Right renal pelvis (tissue), 4 donors: ENCODE data around the gene TRABD2B. TPM values are rescaled to one million over a fixed set of nuclear protein-coding genes. Genes with fewer than 3 reads are reported as not detected.

Experiments used
- DNase-seq, 4 donors: peaks; one replicate each; pipeline ENCODE4 v3.0.0-alpha.2; 2013; ENCODE audit warnings: low read depth in 4 of 4, low spot score in 3 of 4, missing footprints in 1 of 4
- polyA plus RNA-seq, 4 donors: library from polyadenylated mRNA; unstranded; fragments of 120-200 nt; gene quantifications; one replicate each; pipeline ENCODE4 v1.2.1, GENCODE V29; 2013; ENCODE audit not compliant: insufficient read length in 4 of 4

Gene TRABD2B
- polyA plus RNA-seq, 4 donors, result 15.3 to 25.8 (median 22.0) TPM

DNA sequence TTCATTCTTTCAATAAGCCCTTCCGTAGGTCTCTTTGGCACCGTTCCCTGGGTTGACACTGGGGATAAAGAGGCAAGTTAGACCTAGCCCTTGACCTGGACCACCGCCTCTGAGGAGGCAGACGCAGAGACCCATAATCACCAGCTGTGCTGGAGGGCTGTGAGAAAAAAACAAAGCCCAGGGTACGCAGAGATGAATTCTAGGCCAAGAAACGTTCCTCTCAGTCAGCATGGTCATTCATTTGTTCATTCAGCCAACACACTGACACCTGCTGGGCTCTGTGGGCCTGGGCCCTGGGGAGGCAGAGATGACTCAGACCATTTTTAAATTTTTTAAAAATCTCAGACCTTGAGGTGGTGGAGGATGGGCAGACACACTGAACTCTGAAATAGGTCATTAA is 26.3 kb upstream of the TRABD2B start:
- DNase-seq, result no peak

DNA sequence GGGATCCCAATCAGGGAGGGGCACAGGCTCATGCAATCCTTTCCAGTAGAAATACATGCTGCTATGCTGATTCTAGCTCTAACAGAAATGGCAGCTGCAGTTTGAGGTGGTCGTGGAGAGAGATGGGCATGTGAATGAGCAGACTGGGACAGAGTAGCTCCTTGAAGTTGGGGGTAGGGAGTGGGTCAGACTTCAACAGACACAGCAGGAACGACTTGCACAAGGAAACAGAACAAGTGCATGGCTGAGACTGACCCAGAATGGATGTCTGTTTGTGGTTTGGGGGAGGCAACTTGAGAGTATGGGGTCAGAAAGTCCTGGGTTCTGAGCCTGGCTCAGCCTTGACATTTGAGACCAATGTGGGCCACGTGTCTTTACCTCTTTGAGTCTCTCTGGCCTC is 25.1 kb upstream of the TRABD2B start:
- no peak for DNase-seq

DNA sequence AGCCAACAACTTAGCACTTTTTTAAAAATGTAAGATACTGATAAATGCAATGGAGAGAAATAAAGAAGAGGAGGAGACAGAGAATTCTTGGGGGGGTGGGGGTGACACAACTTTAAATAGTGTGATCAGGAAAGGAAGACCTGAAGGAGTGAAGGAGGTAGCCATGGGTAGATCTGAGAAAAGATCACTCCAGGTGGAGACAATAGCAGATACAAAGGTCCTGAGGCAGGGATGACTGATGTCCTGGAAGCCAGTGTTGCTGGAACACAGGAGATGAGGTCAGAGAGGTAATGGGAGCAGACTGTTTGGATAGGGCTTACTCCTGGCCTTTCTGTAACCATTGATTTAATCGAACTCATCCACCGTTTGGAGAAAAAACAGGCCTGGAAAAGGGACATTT is 24.6 kb upstream of the TRABD2B start:
- no peak for DNase-seq

DNA sequence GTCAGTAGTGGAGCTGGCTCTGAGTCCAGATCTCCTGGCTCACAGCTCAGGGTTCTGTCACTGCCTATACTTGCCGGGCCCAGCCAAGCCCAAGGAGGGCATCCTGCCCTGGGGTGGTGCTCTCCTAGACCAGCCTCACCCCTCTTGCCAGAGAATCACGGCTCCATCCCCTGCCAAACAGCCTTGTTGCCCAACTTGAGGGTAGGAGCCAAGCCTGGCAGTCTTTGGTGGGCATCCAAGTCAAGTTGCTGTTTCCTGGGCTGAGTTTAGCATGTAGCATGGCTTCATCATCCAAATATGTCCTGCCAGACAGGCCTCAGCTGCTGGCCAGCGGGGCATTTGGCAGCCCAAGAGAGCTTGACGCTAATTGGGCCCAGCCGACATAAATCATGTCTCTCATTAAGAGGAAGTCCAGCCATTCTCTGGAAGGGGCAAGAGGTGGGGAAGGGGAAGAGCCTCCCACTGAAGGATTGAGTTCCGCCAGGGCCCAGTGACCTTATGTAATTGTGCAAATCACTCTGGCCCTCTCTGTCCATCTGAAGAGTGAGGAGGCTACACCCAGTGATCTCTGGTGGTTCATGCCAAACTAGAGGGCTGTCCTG is 22.6 kb upstream of the TRABD2B start:
- no peak for DNase-seq

DNA sequence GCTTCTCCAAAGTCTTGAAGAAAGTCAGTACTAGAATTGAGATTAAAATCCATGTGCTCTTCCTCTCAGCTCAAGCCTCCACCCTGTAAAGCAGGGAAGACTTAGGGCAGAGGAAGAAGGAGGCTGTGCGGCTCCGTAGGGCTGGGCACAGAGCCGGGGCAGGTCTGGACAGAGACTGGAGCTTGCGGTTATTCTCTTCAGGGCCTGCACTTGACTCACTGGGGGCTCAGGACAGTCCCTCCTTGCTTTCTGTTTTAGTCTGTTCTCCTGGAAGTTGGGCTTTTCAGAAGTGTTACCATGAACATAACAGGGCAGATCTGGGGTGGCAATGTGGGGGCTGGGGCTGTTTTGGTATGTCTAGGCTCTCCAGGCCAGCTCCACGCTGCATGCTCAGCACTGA is 21.6 kb upstream of the TRABD2B start:
- DNase-seq, result no peak

DNA sequence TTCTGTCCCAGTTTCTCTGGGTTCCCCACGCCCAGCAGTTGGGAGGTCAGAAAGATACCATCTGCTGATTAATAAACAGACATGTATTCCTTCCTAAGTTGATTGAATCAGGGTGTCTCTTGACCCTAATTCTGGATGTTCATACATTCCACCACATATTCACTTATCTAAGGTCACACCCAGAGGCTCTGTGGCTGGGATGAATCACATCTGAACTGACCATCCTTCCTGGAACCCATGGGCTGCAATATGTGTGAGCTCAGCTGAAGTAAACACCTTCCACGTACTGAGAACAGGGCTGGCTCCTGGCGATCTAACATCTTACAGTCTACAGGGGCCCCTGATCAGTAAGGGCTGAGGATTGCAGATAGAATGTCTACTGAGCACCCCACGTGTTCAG is 20.5 kb upstream of the TRABD2B start:
- no peak for DNase-seq

DNA sequence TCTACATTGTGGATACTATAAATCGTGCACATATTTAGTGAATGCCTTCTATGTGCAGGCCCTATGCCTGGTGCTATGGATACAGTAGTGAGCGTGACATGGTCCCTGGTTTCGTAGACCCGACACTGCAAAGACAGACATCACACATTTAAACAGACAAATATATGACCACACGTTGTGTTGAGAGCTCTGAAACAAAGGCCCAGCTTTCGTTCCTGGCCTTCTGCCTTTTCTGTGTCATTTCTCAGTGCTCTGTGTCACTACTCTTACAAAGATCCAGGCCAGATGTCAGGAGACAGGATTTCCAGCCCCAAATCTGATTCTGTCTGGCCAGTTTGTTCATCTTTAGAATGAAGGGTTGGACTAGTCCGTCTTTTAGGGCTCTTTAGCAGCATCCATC is 19.3 kb upstream of the TRABD2B start:
- no peak for DNase-seq

DNA sequence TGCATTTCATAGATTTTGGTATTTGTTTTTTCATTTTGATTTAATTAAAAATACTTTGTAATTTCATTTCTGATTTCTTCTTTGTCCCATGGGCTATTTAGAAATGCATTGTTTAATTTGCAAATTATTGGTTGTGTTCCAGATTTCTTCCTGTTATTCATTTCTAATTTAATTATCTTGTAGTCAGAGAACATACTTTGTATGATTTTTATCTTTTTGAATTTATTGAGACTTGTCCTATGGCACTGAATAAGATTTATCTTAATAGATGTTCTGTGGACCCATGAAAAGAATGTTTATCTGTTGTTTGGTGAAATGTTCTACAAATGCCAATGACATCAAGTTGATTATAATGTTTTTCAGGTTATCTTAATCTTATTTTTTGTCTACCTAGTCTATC is 16.1 kb upstream of the TRABD2B start:
- DNase-seq, result no peak

DNA sequence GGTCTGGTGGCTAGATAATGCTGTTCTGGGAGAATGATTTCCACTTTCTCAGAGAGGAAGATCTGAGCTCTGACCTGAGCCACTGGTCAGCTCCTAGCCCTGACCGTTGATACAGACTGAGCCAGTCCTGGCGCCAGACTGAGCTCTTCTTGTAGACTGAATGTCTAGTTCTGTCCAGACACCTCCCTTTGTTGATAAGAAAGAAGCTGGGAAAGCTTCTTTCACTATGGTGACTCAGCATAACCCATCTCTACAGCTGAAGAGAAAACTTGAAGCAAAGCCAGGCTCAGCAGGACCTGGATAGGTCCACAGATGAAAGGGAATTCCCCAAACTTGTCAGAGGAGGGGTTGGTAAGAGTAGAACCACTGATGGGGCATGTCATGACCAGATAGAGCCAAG is 9.9 kb upstream of the TRABD2B start:
- no peak for DNase-seq

DNA sequence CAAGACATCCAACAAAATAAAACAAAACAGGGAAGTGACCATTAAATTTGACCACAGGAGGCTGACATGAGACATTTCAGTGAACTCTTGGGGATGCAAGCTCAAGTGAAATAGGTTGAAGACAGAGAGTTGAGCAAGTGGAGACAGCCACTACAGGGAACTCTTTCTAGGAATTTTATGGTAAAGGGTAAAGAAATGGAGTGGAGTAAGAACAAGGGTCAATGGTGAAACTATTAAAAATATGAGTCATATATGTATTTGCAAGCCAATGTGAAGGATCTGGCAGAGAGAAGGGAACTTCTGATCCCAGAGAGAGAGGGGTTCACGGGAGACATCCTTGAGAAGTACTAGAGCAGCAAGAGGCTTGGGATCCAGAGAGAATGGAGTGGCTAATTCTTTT is 9.1 kb upstream of the TRABD2B start:
- no peak for DNase-seq

DNA sequence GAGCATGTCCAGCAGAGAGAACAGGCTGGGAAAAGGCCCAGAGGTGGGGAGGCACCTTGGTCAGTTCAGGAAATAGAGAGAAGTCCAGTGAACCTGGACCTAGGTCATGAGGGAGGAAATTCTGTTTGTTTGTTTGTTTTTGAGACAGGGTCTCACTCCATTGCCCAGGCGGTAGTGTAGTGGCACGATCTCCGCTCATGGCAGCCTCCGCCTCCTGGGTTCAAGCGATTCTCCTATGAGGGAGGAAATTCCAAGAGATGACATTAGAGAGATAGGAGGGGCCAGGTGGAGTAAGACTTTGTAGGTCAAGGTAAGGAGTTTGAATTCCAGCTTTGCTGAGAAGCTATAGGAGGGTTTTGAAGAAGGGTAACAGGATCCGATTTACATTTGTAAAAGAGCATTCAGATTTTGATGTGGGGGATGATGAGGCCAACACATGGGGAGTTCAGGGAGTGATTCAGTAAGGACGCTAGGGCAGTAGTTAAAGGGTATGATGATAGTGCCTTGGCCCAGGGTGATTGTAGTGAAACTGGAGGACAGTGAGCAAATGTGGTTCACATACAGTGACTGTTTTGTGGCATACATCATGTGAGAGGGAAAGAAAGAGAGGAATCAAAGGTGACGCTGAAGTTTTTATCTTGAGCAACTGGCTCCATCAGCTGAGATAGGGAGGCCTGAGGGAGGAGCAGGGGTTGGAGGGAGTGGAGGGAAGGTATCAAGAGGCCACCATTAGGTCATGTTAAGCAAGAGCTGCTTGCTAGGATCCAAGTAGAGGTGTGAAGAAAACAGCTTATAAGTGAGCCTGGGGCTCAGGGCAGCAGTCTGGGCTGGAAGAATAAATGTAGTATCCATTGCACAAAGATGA is 8.3 kb upstream of the TRABD2B start:
- no peak for DNase-seq

DNA sequence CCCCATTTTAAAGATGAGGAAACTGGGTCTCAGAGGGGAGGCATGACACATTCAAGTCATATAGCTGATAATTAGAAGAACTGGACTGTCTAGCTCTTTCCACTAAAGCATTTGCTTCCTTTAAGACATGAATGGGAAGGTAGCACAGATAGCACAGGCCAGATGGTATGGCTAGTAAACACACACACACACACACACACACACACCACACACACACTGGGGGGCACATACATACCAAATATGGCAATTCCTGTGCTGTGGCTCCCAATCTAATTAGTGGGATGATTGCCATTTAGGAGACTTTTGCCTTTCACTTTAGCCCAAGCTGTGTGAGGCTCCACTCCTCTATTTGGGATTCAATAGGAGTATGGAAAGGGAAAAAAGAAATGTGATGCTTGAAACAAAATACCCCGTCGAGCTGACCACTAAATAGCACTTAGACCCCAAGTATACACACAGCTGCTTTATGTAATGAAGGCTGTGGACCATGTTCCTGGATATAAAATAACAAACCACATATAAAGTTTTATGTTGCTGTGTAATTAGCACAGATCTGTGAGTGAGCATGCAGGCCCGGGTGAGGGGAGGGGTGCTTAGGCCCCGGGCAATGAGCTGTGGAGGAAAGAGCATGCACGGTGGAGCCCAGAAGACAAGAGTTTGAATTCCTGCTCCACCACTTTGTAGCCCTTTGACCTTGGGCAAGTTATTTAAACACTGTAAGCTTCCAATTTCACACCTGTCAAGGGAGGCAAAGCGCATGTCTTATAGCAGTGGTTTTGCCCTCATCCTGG is 6.8 kb upstream of the TRABD2B start:
- no peak for DNase-seq

DNA sequence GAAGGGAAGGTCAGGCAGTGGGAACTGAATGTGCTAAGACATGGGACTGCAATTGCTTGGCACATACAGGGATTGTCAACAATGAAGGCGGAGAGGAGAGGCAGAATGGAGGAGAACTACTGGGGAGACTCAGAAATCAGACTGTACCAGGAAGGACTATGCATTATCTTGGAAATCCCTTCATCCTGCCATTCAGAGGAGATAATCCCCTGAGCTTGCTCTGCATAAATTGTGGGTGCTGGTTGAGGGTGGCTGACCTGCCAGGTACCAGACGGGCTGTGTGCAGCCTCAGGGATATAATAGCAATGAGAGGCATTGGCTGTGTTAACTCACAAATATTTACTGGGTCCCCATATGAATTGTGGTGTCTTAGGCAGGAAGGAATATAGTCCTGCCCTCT is 5.0 kb upstream of the TRABD2B start:
- DNase-seq, result no peak

DNA sequence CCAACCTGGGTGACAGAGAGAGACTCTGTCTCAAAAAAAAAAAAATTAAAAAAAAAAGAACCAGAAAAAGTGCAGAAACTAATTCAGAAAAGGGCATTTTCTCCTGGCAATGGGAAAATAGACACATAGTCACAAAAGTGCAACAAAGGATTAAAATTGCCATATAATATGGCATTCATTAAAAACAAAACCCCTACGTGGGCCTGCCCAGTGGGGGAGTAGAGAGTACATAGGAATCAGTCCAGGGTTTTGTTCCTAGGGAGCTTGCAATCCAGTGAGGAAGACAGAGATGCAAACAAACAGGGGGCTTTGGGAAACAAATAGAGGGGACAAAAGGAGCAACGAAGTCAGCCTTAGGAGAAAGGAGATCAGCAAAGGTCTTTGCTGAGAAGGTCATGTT is 4.5 kb upstream of the TRABD2B start:
- DNase-seq, result no peak

DNA sequence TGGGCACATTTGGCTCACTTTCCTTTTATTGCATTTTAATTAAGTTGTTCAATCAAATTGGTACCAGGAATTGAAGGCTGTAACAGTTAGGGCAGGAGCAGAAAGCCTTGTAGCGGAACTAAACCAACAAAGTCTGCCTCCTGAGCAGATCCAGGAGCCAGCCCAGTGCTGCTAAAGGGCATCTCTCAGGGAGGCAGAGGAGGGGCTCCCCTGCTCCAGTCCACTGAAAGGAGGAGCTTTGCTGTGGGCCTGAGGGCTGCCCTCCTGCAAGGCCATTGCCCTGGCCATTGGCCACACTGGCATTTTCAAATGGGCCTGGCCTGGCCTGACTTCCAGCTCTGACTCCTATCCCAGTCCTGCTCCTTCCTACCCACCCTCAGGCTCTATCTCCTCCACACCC is 3.7 kb upstream of the TRABD2B start:
- DNase-seq, result no peak

DNA sequence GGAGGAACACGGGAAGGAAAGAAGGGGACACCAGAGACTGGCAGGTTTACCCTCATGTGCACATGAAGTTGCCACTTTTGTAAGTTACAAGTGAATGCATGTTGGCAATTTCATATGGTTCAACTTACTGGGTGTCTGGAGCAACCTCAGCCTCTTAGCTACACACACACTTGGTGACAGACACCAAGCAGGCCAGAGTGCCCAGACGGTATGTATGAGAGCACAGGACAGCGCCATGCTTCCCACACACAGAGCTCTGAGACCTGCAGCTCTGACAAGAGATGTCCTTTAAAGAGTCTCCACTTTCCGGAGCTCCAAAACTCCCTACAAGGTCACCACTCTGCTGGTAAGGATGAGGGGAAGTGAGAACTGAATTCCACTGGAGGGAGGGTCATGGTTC is 1.9 kb upstream of the TRABD2B start:
- no peak for DNase-seq

DNA sequence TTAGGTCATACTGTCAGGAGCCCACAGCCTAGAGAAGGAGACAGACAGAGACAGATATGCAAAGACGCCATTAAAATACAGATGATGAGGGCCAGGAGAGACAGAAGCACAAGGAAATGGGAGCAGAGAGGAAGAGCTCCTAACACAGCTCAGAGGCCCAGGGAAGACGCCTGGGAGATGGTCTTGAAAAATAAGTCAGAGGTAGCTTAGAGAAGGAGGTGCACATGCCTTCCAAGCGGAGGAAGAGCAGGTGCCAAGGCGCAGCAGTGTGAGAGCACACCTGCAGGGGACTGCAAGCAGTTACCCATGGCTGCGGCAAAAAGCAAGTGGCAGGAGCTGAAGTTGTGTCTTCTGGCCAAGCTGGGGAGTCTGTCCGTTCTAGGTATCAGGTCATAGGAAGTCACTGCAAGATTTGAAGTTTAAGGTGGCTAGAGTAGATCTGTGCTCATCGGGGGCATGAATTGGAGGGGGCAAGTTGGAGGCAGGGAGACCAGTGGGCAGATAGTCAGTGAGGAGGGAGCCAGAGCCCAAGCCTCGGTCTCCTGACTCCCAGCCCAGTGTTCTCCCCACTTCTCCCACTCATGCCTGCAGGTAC is 1.3 kb upstream of the TRABD2B start:
- DNase-seq, result no peak

DNA sequence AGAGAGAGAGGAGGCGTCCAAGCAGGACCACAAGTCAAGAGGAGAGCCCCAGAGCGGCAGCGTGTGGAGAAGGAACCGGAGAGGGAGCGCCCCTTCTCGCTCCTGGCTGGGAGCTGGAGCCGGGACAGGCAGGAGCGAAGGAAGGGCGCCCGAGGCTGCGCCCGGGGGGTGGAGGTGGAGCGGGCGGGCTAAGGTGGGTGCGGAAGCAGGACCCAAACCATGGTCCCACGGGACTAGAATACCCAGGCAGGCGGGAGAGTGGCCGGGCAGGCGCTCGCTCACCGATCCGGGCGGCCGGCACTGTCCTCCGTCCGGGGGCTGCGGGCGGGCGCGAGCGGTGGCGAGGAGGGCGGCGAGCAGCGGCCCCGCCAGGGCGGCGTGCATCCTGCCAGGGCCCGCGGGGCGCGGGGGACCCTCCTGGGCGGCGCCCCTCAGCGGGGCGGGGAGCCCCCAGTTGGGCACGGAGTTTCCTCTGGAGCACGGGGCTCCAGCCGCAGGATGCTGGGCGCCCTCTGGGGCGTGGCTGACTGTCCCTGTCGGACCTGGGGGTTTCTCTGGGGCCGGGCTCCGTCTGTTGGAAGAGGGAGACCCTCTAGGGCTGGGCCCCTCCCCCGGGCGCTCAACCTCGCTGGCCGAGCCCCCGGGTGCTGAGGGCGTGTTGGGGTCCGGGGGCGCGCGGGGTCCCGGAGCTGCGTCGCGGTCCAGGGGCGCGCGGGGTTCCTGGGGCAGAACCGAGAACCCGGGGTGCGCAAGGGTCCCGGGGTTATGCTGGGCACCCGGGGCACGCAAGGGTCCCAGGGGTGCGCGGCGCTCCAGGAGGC is 569 bp downstream of the TRABD2B start:
- no peak for DNase-seq

DNA sequence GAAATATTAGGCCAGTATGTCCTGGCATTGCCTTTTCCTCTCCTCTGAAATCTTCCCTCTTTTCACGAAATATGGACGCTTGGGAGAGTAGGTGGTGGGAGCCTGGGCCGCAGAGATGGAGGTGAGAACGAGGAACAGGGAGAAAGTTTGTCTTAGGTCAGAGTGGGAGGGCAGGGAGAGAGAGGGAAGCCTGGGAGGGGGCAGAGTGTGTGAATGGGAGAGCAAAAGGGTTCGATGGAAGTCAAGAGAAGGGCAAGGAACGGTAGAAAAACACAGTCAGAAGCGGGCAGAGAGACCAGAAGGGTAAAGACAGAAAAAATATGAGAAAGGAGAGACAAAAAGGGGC is 1.2 kb downstream of the TRABD2B start:
- no peak for DNase-seq

DNA sequence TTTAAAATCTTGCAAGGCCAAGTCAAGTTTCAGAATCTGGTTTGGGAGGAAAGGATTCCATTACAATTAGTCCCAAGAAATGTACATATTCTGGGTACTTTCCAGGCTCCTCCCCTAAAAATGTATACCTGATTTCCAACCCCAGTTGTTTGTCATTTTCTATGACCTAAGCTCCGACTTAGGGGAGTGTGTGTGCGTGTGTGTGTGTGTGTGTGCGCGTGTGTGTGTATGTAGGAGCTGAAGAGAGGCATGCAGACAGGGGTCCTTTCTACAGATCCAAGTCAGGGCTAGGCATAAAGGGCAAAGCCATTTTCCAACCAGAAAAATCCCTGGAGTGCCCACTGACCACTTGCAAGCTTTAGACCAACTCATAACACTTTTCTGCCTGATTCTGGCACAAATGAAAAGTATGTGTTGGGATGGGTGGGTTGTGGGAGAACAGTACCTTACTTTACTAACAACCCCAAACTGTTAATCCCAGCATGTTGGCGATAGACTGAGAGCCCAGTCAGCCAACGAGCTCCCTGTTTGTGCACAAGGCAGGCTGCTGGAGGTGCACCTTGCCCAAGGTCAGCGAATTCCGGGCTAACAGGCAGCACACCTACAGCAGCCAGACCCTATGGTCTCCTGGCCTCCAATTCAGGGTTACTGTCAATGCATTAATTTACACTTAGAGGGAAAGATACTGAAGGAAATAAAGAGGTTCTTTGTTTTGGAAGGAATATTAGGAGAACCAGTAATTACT is 1.7 kb downstream of the TRABD2B start:
- no peak for DNase-seq
